HCT116 (cell line): ENCODE results near the gene GMPPB. TPM values are rescaled to one million over a fixed set of nuclear protein-coding genes. Genes with fewer than 3 reads are reported as not detected.

Experiments used
- ATAC-seq: fragments of 200-7000 bp; cut with Tn5 transposase; 2 replicates; pipeline ENCODE4 v1.9.1; 2020; ENCODE audit warnings: mild to moderate bottlenecking, moderate library complexity
- BruUV-seq: library from RNA; stranded (reverse); fragments of 400-500 nt; replicated peaks from 2 replicates; lab custom pipeline; 2021; lab: Mats Ljungman, UMichigan
- CTCF ChIA-PET: fragments of 300-600 bp; sonication (Branson Sonifier 250); formaldehyde crosslinking; loops from one replicate; lab custom pipeline; 2021; ENCODE audit warnings: antibody characterized with exemption; lab: Charles Lee
- POLR2A ChIA-PET: fragments of 300-600, 350-600 bp; sonication (Branson Sonifier 250); formaldehyde crosslinking; loops from one replicate; lab custom pipeline; 2021; ENCODE audit warnings: antibody characterized with exemption; lab: Charles Lee
- RAD21 ChIA-PET, 2 experiments: fragments of 300-600 bp; sonication (Branson Sonifier 250); formaldehyde crosslinking; loops; one replicate each; lab custom pipeline; 2023; ENCODE audit warnings: low total read pairs in 2 of 2; ENCODE audit not compliant: uncharacterized antibody in 2 of 2, unreplicated experiment in 2 of 2, low non-redundant PET in 1 of 2; lab: Charles Lee
- DNase-seq: peaks from one replicate; pipeline ENCODE4 v3.0.0-alpha.2; 2010; ENCODE audit warnings: low read depth, low spot score
- H2AFZ ChIP-seq: fragments of 200-600 bp; shearing (Covaris generic), sonication (generic); 2 replicates; pipeline ENCODE4 v1.6.1; 2017; ENCODE audit warnings: low read depth, mixed run types, mixed read lengths, antibody characterized with exemption, low read length; ENCODE audit not compliant: poor library complexity, severe bottlenecking
- H3K27ac ChIP-seq: 2 replicates; pipeline ENCODE4 v1.5.1; 2012; ENCODE audit warnings: low read depth, low read length
- H3K27me3 ChIP-seq: fragments of 200-600 bp; sonication (generic); 2 replicates; pipeline ENCODE4 v1.6.1; 2016; ENCODE audit warnings: mixed run types, low read length, mixed read lengths; ENCODE audit not compliant: insufficient read depth
- H3K36me3 ChIP-seq, 2 experiments: fragments of 200-500 bp in 1 of 2; fragments of 200-600 bp in 1 of 2; sonication (Bioruptor generic) in 1 of 2; sonication (generic) in 1 of 2; 2 replicates each; pipeline versions ENCODE4 v1.5.1 to v1.6.1; 2014 to 2016; ENCODE audit warnings: low read length in 2 of 2, inconsistent platforms in 1 of 2, mixed read lengths in 1 of 2, mixed run types in 1 of 2; ENCODE audit not compliant: insufficient read depth in 2 of 2, control insufficient read depth in 1 of 2
- H3K4me1 ChIP-seq, 2 experiments: fragments of 200-600 bp in 1 of 2; sonication (generic) in 1 of 2; 2 replicates each; pipeline versions ENCODE4 v1.5.1 to v1.6.1; 2012 to 2017; ENCODE audit warnings: low read length in 2 of 2, inconsistent platforms in 1 of 2, mild to moderate bottlenecking in 1 of 2, mixed read lengths in 1 of 2, mixed run types in 1 of 2, moderate library complexity in 1 of 2; ENCODE audit not compliant: insufficient read depth in 2 of 2, control insufficient read depth in 1 of 2
- H3K4me2 ChIP-seq: fragments of 200-600 bp; sonication (generic); 2 replicates; pipeline ENCODE4 v1.6.1; 2017; ENCODE audit warnings: mixed run types, low read length, mixed read lengths
- H3K4me3 ChIP-seq, 2 experiments: fragments of 200-600 bp in 1 of 2; sonication (generic) in 1 of 2; replicated peaks in 1 of 2; 2 replicates each; pipeline ENCODE4 v1.5.1; 2011 to 2016; ENCODE audit warnings: low read length in 2 of 2, control low read depth in 1 of 2, low read depth in 1 of 2, mild to moderate bottlenecking in 1 of 2, mixed read lengths in 1 of 2, mixed run types in 1 of 2
- H3K79me2 ChIP-seq: fragments of 200-600 bp; sonication (generic); 2 replicates; pipeline ENCODE4 v1.6.1; 2017; ENCODE audit warnings: mild to moderate bottlenecking, mixed run types, low read length, moderate library complexity, mixed read lengths; ENCODE audit not compliant: insufficient read depth
- H3K9ac ChIP-seq: fragments of 200-600 bp; sonication (generic); 2 replicates; pipeline ENCODE4 v1.6.1; 2016; ENCODE audit warnings: low read length, mixed read lengths
- H3K9me2 ChIP-seq: fragments of 200-600 bp; sonication (generic), shearing (Covaris generic); 2 replicates; pipeline ENCODE4 v1.6.1; 2017; ENCODE audit warnings: mixed run types, mild to moderate bottlenecking, moderate library complexity; ENCODE audit not compliant: insufficient read depth
- H3K9me3 ChIP-seq, 2 experiments: fragments of 200-500 bp in 1 of 2; fragments of 200-600 bp in 1 of 2; sonication (Bioruptor generic) in 1 of 2; sonication (generic) in 1 of 2; 2 replicates each; pipeline ENCODE4 v1.6.1; 2014 to 2017; ENCODE audit warnings: low read length in 2 of 2, mixed read lengths in 2 of 2, inconsistent platforms in 1 of 2, low read depth in 1 of 2, mild to moderate bottlenecking in 1 of 2, mixed run types in 1 of 2, moderate library complexity in 1 of 2; ENCODE audit not compliant: control insufficient read depth in 1 of 2, insufficient read depth in 1 of 2
- H4K20me1 ChIP-seq: fragments of 200-600 bp; sonication (generic), shearing (Covaris generic); 2 replicates; pipeline ENCODE4 v1.6.1; 2017; ENCODE audit warnings: mixed run types, mild to moderate bottlenecking, moderate library complexity; ENCODE audit not compliant: insufficient read depth
- ATF3 ChIP-seq: IDR thresholded peaks from 2 replicates; pipeline ENCODE4 v1.6.1; 2012
- CBX3 ChIP-seq: IDR thresholded peaks from 2 replicates; pipeline ENCODE4 v1.6.1; 2012; ENCODE audit warnings: low read depth
- CEBPB ChIP-seq: IDR thresholded peaks from 2 replicates; pipeline ENCODE4 v1.6.1; 2012; ENCODE audit warnings: low read depth
- CTCF ChIP-seq, 3 experiments: fragments of 200-600 bp in 1 of 3; sonication (generic) in 1 of 3; IDR thresholded peaks in 2 of 3; conservative IDR thresholded peaks in 1 of 3; 2 replicates each; pipeline ENCODE4 v1.5.1; 2012 to 2017; ENCODE audit warnings: low read depth in 2 of 3, low read length in 2 of 3, antibody characterized with exemption in 1 of 3, borderline replicate concordance in 1 of 3, control low read depth in 1 of 3, mild to moderate bottlenecking in 1 of 3, mixed read lengths in 1 of 3, mixed run types in 1 of 3, moderate library complexity in 1 of 3; ENCODE audit not compliant: insufficient read depth in 1 of 3
- EGR1 ChIP-seq: IDR thresholded peaks from 2 replicates; pipeline ENCODE4 v1.6.1; 2012; ENCODE audit warnings: low read depth
- ELF1 ChIP-seq: IDR thresholded peaks from 2 replicates; pipeline ENCODE4 v1.6.1; 2012; ENCODE audit warnings: low read depth, borderline replicate concordance
- EZH2 ChIP-seq: fragments of 200-600 bp; sonication (generic); IDR thresholded peaks from 2 replicates; pipeline ENCODE4 v1.6.1; 2017; ENCODE audit warnings: antibody characterized with exemption, mixed run types
- EZH2phosphoT487 ChIP-seq: fragments of 200-600 bp; IDR thresholded peaks from 2 replicates; pipeline ENCODE4 v1.6.1; 2018; ENCODE audit warnings: antibody characterized with exemption, borderline replicate concordance
- JUND ChIP-seq: IDR thresholded peaks from 2 replicates; pipeline ENCODE4 v1.6.1; 2012
- MAX ChIP-seq: IDR thresholded peaks from 2 replicates; pipeline ENCODE4 v1.6.1; 2012
- POLR2A ChIP-seq: IDR thresholded peaks from 2 replicates; pipeline ENCODE4 v1.7.0; 2011; ENCODE audit warnings: borderline replicate concordance; ENCODE audit not compliant: insufficient read depth, insufficient read length; ENCODE audit errors: extremely low read depth
- POLR2AphosphoS5 ChIP-seq: IDR thresholded peaks from 2 replicates; pipeline ENCODE4 v1.6.1; 2011; ENCODE audit warnings: mild to moderate bottlenecking, low read depth, low read length, moderate library complexity
- RAD21 ChIP-seq: IDR thresholded peaks from 2 replicates; pipeline ENCODE4 v1.6.1; 2012; ENCODE audit warnings: low read depth, mild to moderate bottlenecking
- SRF ChIP-seq: IDR thresholded peaks from 2 replicates; pipeline ENCODE4 v1.6.1; 2012; ENCODE audit warnings: low read depth
- TCF7L2 ChIP-seq: IDR thresholded peaks from 2 replicates; pipeline ENCODE4 v1.7.0; 2011; ENCODE audit warnings: borderline replicate concordance, inconsistent platforms; ENCODE audit not compliant: insufficient read depth, insufficient read length; ENCODE audit errors: extremely low read depth
- YY1 ChIP-seq: IDR thresholded peaks from 2 replicates; pipeline ENCODE4 v1.6.1; 2011; ENCODE audit warnings: low read length, low read depth, moderate library complexity, mild to moderate bottlenecking; ENCODE audit not compliant: insufficient replicate concordance; ENCODE audit errors: extremely low read depth
- ZFX ChIP-seq: fragments of 450-650 bp; IDR thresholded peaks from 2 replicates; pipeline ENCODE4 v1.6.1; 2017
- ZNF274 ChIP-seq: fragments of 200-500 bp; sonication (Bioruptor generic); IDR thresholded peaks from 2 replicates; pipeline ENCODE4 v1.6.1; 2014; ENCODE audit warnings: mild to moderate bottlenecking, low read depth, low read length, inconsistent platforms
- intact Hi-C: fragments of 100-400 bp; cut with micrococcal nuclease; formaldehyde crosslinking; loops from 2 replicates; pipeline ENCODE4 v1.10.0; 2022
- total RNA-seq: library from RNA; stranded (reverse); gene quantifications from one replicate; pipeline ENCODE4 v1.2.1, GENCODE V29; 2021; ENCODE audit not compliant: unreplicated experiment

GMPPB gene
- total RNA-seq, 1 experiment from 2014 or later, result 24.1 TPM

GRCh38 chr3:49703956-49704355 lies 19.8 kb downstream of the GMPPB start:
- no peak overlapping the region for H2AFZ ChIP-seq
- ATAC-seq (no peak), DNase-seq (no peak)
- H3K4me3 ChIP-seq, result no peak overlapping the region
- no peaks in the 10 kb centered on the region for H3K9me3 ChIP-seq
- H3K9me2 ChIP-seq, result no peaks in the 10 kb centered on the region
- RAD21 ChIA-PET, result no interaction called here
- H3K79me2 ChIP-seq, result no peaks in the 10 kb centered on the region
- no peak overlapping the region for H3K9ac ChIP-seq
- BruUV-seq, result no TSS peak
- H4K20me1 ChIP-seq, result no peaks in the 10 kb centered on the region
- peaks cover 0 to 4% of the 10 kb centered on the region in 2 experiments; a peak in 1 of 4 replicates for H3K36me3 ChIP-seq
- H3K4me2 ChIP-seq, result no peak overlapping the region
- CTCF ChIA-PET, result interaction anchor here (1.0 to 1.6 kb wide), 3 partner anchors 109 to 164 kb away, joined by 3 to 10 read pairs (median 5); partner anchors contain the start of gene UBA7
- no peaks in the 10 kb centered on the region for H3K27me3 ChIP-seq
- peak overlapping the region; percentile 5; the same call in 1 of the 2 replicates for H3K27ac ChIP-seq
- POLR2A ChIA-PET, result no interaction called here
- H3K4me1 ChIP-seq, result no peaks in the 10 kb centered on the region
- intact Hi-C loops, result loop anchor here (1.0 kb wide), 3 partner anchors 135 to 485 kb away; no protein-coding TSS in a partner anchor
- no peak for TF ChIP-seq CBX3
- no peak for TF ChIP-seq CTCF (IDR thresholded peaks at IDR 0.05 in 2 of 3, conservative IDR thresholded peaks at IDR 0.05 in 1 of 3; ENCODE audit: borderline replicate concordance in 1 of 3, insufficient read depth in 1 of 3, low read depth in 2 of 3, low read length in 2 of 3)
- no peak for TF ChIP-seq YY1
- no peak for TF ChIP-seq ATF3
- no peak for TF ChIP-seq EZH2
- no peak for TF ChIP-seq SRF
- TF ChIP-seq POLR2AphosphoS5, result no peak
- no peak for TF ChIP-seq CEBPB
- TF ChIP-seq ZNF274, result no peak
- TF ChIP-seq POLR2A, result no peak
- TF ChIP-seq TCF7L2, result no peak
- no peak for TF ChIP-seq ZFX
- TF ChIP-seq EGR1, result no peak
- TF ChIP-seq EZH2phosphoT487, result no peak
- no peak for TF ChIP-seq MAX
- TF ChIP-seq ELF1, result no peak
- TF ChIP-seq JUND, result no peak
- no peak for TF ChIP-seq RAD21
